GM18907 (cell line): ENCODE data around the gene SLC24A4.

Experiments used
- ATAC-seq: cut with Tn5 transposase; IDR thresholded peaks from one replicate; pipeline ENCODE4 v1.9.1; 2021; ENCODE audit warnings: mild to moderate bottlenecking, moderate library complexity; ENCODE audit not compliant: unreplicated experiment

The SLC24A4 gene

GRCh38 chr14:92494512-92494911 lies 171.5 kb downstream of the SLC24A4 start:
- ATAC-seq = no peak

- no peak for ATAC-seq
Observed at GRCh38 chr14:92495027-92495426, 172.1 kb downstream of the SLC24A4 start.

- ATAC-seq = no peak
Observed at GRCh38 chr14:92496191-92496857, 173.4 kb downstream of the SLC24A4 start.

- no peak for ATAC-seq
Observed at GRCh38 chr14:92497391-92497790, 174.4 kb downstream of the SLC24A4 start.

- no peak for ATAC-seq
Observed at GRCh38 chr14:92499234-92499633, 176.3 kb downstream of the SLC24A4 start.

- no peak for ATAC-seq
Observed at GRCh38 chr14:92500491-92500941, 177.6 kb downstream of the SLC24A4 start.

GRCh38 chr14:92501891-92502351 lies 179.0 kb downstream of the SLC24A4 start:
- no peak for ATAC-seq

- ATAC-seq = no peak
Observed at GRCh38 chr14:92502541-92503286, 179.7 kb downstream of the SLC24A4 start.

- ATAC-seq = no peak
Observed at GRCh38 chr14:92503756-92504491, 181.0 kb downstream of the SLC24A4 start.

- no peak for ATAC-seq
Observed at GRCh38 chr14:92505826-92506225, 182.9 kb downstream of the SLC24A4 start.

GRCh38 chr14:92506231-92506630 lies 183.3 kb downstream of the SLC24A4 start:
- no peak for ATAC-seq

GRCh38 chr14:92507174-92507768 lies 184.3 kb downstream of the SLC24A4 start:
- peak; percentile 51 for ATAC-seq

- no peak for ATAC-seq
Observed at GRCh38 chr14:92510972-92511371, 188.0 kb downstream of the SLC24A4 start.

- no peak for ATAC-seq
Observed at GRCh38 chr14:92511453-92512238, 188.7 kb downstream of the SLC24A4 start.

- ATAC-seq = no peak
Observed at GRCh38 chr14:92512807-92513203, 189.8 kb downstream of the SLC24A4 start.

- peak; percentile 64 for ATAC-seq
Observed at GRCh38 chr14:92513204-92513965, 190.4 kb downstream of the SLC24A4 start, which contains the start of gene RIN3. Gene RIN3 (plus strand): TSS chr14:92513781. CDS start chr14:92513933, 152 bp downstream.

- ATAC-seq = peak; percentile 12
Observed at GRCh38 chr14:92513966-92514843, 191.2 kb downstream of the SLC24A4 start.

GRCh38 chr14:92514844-92515514 lies 192.0 kb downstream of the SLC24A4 start:
- ATAC-seq = no peak
